Stimulated activated CD4-positive, alpha-beta T cell treated with anti-CD3 and anti-CD28 coated beads, TNF-alpha, amount 100 ng/mL, for 24 hours (primary cell): ENCODE results near the gene FHIP2A.
"Not testable (repeated sequence)": the region's sequence is repeated elsewhere in the genome, so short reads cannot be mapped to it uniquely, and the experiment has no call there.

ENCODE experiments used
- DNase-seq, 3 experiments: peaks; one replicate each; pipeline ENCODE4 v3.0.0-alpha.2; 2020; ENCODE audit warnings: low read depth in 3 of 3

FHIP2A gene

GRCh38 chr10:114816308-114816707 is 5.3 kb upstream of the FHIP2A start:
- no peak for DNase-seq

- DNase-seq: no peak
Measured at GRCh38 chr10:114819322-114819721, 2.3 kb upstream of the FHIP2A start.

GRCh38 chr10:114821915-114822443 is 399 bp downstream of the FHIP2A start:
- DNase-seq: peak in 1 of 3 experiments; percentile 21

GRCh38 chr10:114822444-114823076 is 980 bp downstream of the FHIP2A start:
- peak in 1 of 3 experiments; percentile 19 for DNase-seq

- no peak for DNase-seq
Measured at GRCh38 chr10:114823077-114823463, 1.5 kb downstream of the FHIP2A start.

GRCh38 chr10:114824391-114824790 is 2.8 kb downstream of the FHIP2A start:
- DNase-seq: no peak

- no peak for DNase-seq
Measured at GRCh38 chr10:114825513-114826253, 4.1 kb downstream of the FHIP2A start.

- no peak for DNase-seq
Measured at GRCh38 chr10:114829160-114829909, 7.8 kb downstream of the FHIP2A start.

GRCh38 chr10:114831186-114831867 is 9.7 kb downstream of the FHIP2A start:
- DNase-seq: no peak

GRCh38 chr10:114837690-114838089 is 16.1 kb downstream of the FHIP2A start:
- DNase-seq: no peak

- DNase-seq: no peak
Measured at GRCh38 chr10:114839901-114840300, 18.3 kb downstream of the FHIP2A start.

GRCh38 chr10:114845978-114846693 is 24.6 kb downstream of the FHIP2A start:
- DNase-seq: no peak

- DNase-seq: not testable (repeated sequence)
Measured at GRCh38 chr10:114847517-114847916, 25.9 kb downstream of the FHIP2A start.

- no peak for DNase-seq
Measured at GRCh38 chr10:114849674-114850073, 28.1 kb downstream of the FHIP2A start.

GRCh38 chr10:114850126-114850525 is 28.5 kb downstream of the FHIP2A start:
- DNase-seq: no peak

GRCh38 chr10:114851336-114851735 is 29.8 kb downstream of the FHIP2A start:
- DNase-seq: no peak

- DNase-seq: no peak
Measured at GRCh38 chr10:114852197-114852596, 30.6 kb downstream of the FHIP2A start.

GRCh38 chr10:114854906-114855305 is 33.3 kb downstream of the FHIP2A start:
- DNase-seq: no peak

- no peak for DNase-seq
Measured at GRCh38 chr10:114855776-114856543, 34.4 kb downstream of the FHIP2A start.

GRCh38 chr10:114856544-114857287 is 35.1 kb downstream of the FHIP2A start:
- DNase-seq: no peak
